Skeletal muscle tissue (tissue), 4 donors: Measurements from ENCODE around the gene ARL2. TPM values are rescaled to one million over a fixed set of nuclear protein-coding genes. Genes with fewer than 3 reads are reported as not detected.
"Not testable (repeated sequence)": the region's sequence is repeated elsewhere in the genome, so short reads cannot be mapped to it uniquely, and the experiment has no call there.

Source experiments
- H3K27ac ChIP-seq: one replicate; pipeline ENCODE4 v1.7.0; 2013; ENCODE audit warnings: mild to moderate bottlenecking, low read depth, low read length, inconsistent platforms
- H3K27me3 ChIP-seq, 3 donors: one replicate each; pipeline ENCODE4 v1.7.0; 2013; ENCODE audit warnings: low read length in 3 of 3; ENCODE audit not compliant: control insufficient read depth in 3 of 3, insufficient read depth in 3 of 3
- H3K36me3 ChIP-seq, 3 donors: one replicate each; pipeline ENCODE4 v1.7.0; 2013; ENCODE audit warnings: low read length in 3 of 3; ENCODE audit not compliant: control insufficient read depth in 3 of 3, insufficient read depth in 3 of 3
- H3K4me1 ChIP-seq, 3 donors: one replicate each; pipeline ENCODE4 v1.7.0; 2013; ENCODE audit warnings: low read length in 3 of 3, mild to moderate bottlenecking in 3 of 3; ENCODE audit not compliant: control insufficient read depth in 3 of 3, insufficient read depth in 3 of 3
- H3K4me3 ChIP-seq, 3 donors: one replicate each; pipeline ENCODE4 v1.7.0; 2013; ENCODE audit warnings: low read length in 3 of 3
- H3K9ac ChIP-seq, 3 donors: one replicate each; pipeline ENCODE4 v1.7.0; 2013; ENCODE audit warnings: low read length in 3 of 3, mild to moderate bottlenecking in 3 of 3, moderate library complexity in 2 of 3, low read depth in 1 of 3
- H3K9me3 ChIP-seq, 3 donors: one replicate each; pipeline ENCODE4 v1.7.0; 2013; ENCODE audit warnings: low read length in 3 of 3; ENCODE audit not compliant: control insufficient read depth in 3 of 3
- total RNA-seq: library from RNA; depleted of rRNA; stranded (reverse); fragments of >200 nt; gene quantifications from one replicate; pipeline ENCODE4 v1.2.3, GENCODE V29; 2014
- donor health status: Osteomylitis.

Gene ARL2
- total RNA-seq, 1 donor from 2014 or later: 53.2 TPM

GRCh38 chr11:65021509-65021908 is 7.5 kb downstream of the ARL2 start:
- Histone ChIP-seq H3K4me3 (no peak overlapping the region), H3K27me3 (no peaks in the 10 kb centered on the region), H3K36me3 (peaks cover 28 to 35% (median 31%) of the 10 kb centered on the region in 3 donors), H3K4me1 (peaks cover 0 to 3% (median 0%) of the 10 kb centered on the region in 3 donors), H3K9ac (no peak overlapping the region), H3K9me3 (no peaks in the 10 kb centered on the region), H3K27ac (no peak overlapping the region)

- H3K27ac ChIP-seq, H3K4me3 ChIP-seq: not testable (repeated sequence)
Observed at GRCh38 chr11:65023502-65023901, 9.5 kb downstream of the ARL2 start.

GRCh38 chr11:65026810-65027209 is 12.8 kb downstream of the ARL2 start:
- Histone ChIP-seq H3K4me3 (peak overlapping the region; percentile 77 to 86 (median 84)), H3K9ac (peak overlapping the region; percentile 23 to 87 (median 84)), H3K36me3 (peaks cover 4 to 11% (median 7%) of the 10 kb centered on the region in 3 donors)

More at GRCh38 chr11:65023502-65023901, 9.5 kb downstream of the ARL2 start:
- H3K9ac ChIP-seq, H3K9me3 ChIP-seq, H3K27me3 ChIP-seq: not testable (repeated sequence)
- Histone ChIP-seq H3K36me3 (peaks cover 25 to 27% (median 27%) of the 10 kb centered on the region in 3 donors), H3K4me1 (peaks cover 5 to 12% (median 11%) of the 10 kb centered on the region in 3 donors)

GRCh38 chr11:65027213-65028067 is 13.5 kb downstream of the ARL2 start, which contains the start of gene SNX15:
TSS of gene SNX15 (plus strand) at chr11:65027439. CDS start at chr11:65027538, 99 bp downstream.
- Histone ChIP-seq H3K9ac (peak within 1 kb of the TSS; percentile 84 to 89 (median 87)), H3K36me3 (peaks cover 4 to 12% (median 7%) of the 10 kb centered on the region in 3 donors), H3K27ac (peak within 1 kb of the TSS; percentile 78), H3K4me1 (peaks cover 5 to 12% (median 11%) of the 10 kb centered on the region in 3 donors), H3K9me3 (no peaks in the 10 kb centered on the region), H3K4me3 (peak within 1 kb of the TSS; percentile 77 to 86 (median 84)), H3K27me3 (no peaks in the 10 kb centered on the region)

More at GRCh38 chr11:65026810-65027209, 12.8 kb downstream of the ARL2 start:
- H3K27me3 ChIP-seq: no peaks in the 10 kb centered on the region
- H3K9me3 ChIP-seq: no peaks in the 10 kb centered on the region
- H3K27ac ChIP-seq: peak overlapping the region; percentile 78
- H3K4me1 ChIP-seq: peaks cover 5 to 12% (median 11%) of the 10 kb centered on the region in 3 donors

GRCh38 chr11:65032216-65032615 is 18.3 kb downstream of the ARL2 start:
- Histone ChIP-seq H3K9me3 (no peaks in the 10 kb centered on the region), H3K4me1 (peaks cover 0 to 7% (median 6%) of the 10 kb centered on the region in 3 donors), H3K27me3 (no peaks in the 10 kb centered on the region), H3K36me3 (peaks cover 31 to 37% (median 33%) of the 10 kb centered on the region in 3 donors), H3K27ac (no peak overlapping the region), H3K4me3 (no peak overlapping the region), H3K9ac (no peak overlapping the region)

GRCh38 chr11:65034423-65034822 is 20.5 kb downstream of the ARL2 start:
- Histone ChIP-seq H3K27me3 (no peaks in the 10 kb centered on the region), H3K9ac (no peak overlapping the region), H3K27ac (no peak overlapping the region), H3K4me1 (no peaks in the 10 kb centered on the region), H3K9me3 (no peaks in the 10 kb centered on the region), H3K4me3 (no peak overlapping the region), H3K36me3 (peaks cover 47 to 51% (median 47%) of the 10 kb centered on the region in 3 donors)

GRCh38 chr11:65035579-65035978 is 21.6 kb downstream of the ARL2 start:
- peaks cover 5 to 8% (median 8%) of the 10 kb centered on the region in 3 donors for H3K4me1 ChIP-seq
- H3K4me3 ChIP-seq: no peak overlapping the region
- no peak overlapping the region for H3K9ac ChIP-seq
- H3K9me3 ChIP-seq: no peaks in the 10 kb centered on the region
- no peak overlapping the region for H3K27ac ChIP-seq
- H3K36me3 ChIP-seq: peaks cover 47 to 55% (median 49%) of the 10 kb centered on the region in 3 donors
- H3K27me3 ChIP-seq: no peaks in the 10 kb centered on the region

GRCh38 chr11:65036931-65037330 is 23.0 kb downstream of the ARL2 start:
- Histone ChIP-seq H3K9me3 (no peaks in the 10 kb centered on the region), H3K27me3 (no peaks in the 10 kb centered on the region), H3K4me1 (peaks cover 9 to 12% (median 11%) of the 10 kb centered on the region in 3 donors), H3K27ac (no peak overlapping the region), H3K36me3 (peaks cover 44 to 52% (median 47%) of the 10 kb centered on the region in 3 donors), H3K4me3 (no peak overlapping the region), H3K9ac (no peak overlapping the region)

GRCh38 chr11:65040520-65040846 is 26.5 kb downstream of the ARL2 start:
- Histone ChIP-seq H3K9me3 (no peaks in the 10 kb centered on the region), H3K27me3 (no peaks in the 10 kb centered on the region), H3K4me3 (peak overlapping the region; percentile 76 to 85 (median 82)), H3K4me1 (peaks cover 12 to 24% (median 18%) of the 10 kb centered on the region in 3 donors), H3K36me3 (peaks cover 34 to 37% (median 35%) of the 10 kb centered on the region in 3 donors), H3K27ac (peak overlapping the region; percentile 90), H3K9ac (peak overlapping the region; percentile 77 to 87 (median 81))
